Pancreas (tissue), 10 donors: ENCODE results near the gene CFAP46. TPM values are rescaled to one million over a fixed set of nuclear protein-coding genes. Genes with fewer than 3 reads are reported as not detected.
A peak's percentile ranks its signal among the peaks of the same experiment; 100 is the strongest.

ENCODE experiments used
- ATAC-seq, 4 donors: fragments of 200-7000 bp; cut with Tn5 transposase; one replicate each; pipeline versions ENCODE4 v1.8.0 to v1.9.1; 2020; ENCODE audit warnings: mild to moderate bottlenecking in 4 of 4, moderate library complexity in 4 of 4
- DNase-seq, 6 donors: peaks; one replicate each; pipeline ENCODE4 v3.0.0-alpha.2; 2020
- FAIRE-seq: peaks from 2 replicates; lab custom pipeline; 2012; peaks lifted over from hg19 to GRCh38; lab: Jason Lieb, UNC
- H3K27ac ChIP-seq, 4 donors: fragments of 200-600 bp; sonication (generic); 1 replicate in 3 of 4; 2 replicates in 1 of 4; pipeline versions ENCODE4 v1.5.0 to v1.8.0; 2020
- H3K27me3 ChIP-seq, 4 donors: fragments of 200-600 bp; one replicate each; pipeline ENCODE4 v1.8.0; 2021
- H3K36me3 ChIP-seq, 3 donors: fragments of 200-600 bp; sonication (generic) in 1 of 3; one replicate each; pipeline versions ENCODE4 v1.5.0 to v1.8.0; 2020 to 2021
- H3K4me1 ChIP-seq, 3 donors: fragments of 200-600 bp; one replicate each; pipeline ENCODE4 v1.8.0; 2021
- H3K4me3 ChIP-seq, 4 donors: fragments of 200-600 bp; sonication (generic) in 2 of 4; one replicate each; pipeline versions ENCODE4 v1.5.0 to v1.8.0; 2020 to 2021
- H3K9me3 ChIP-seq, 4 donors: fragments of 200-600 bp; one replicate each; pipeline ENCODE4 v1.8.0; 2021
- CTCF ChIP-seq, 4 donors: fragments of 200-600 bp; sonication (generic) in 3 of 4; IDR thresholded peaks; one replicate each; pipeline versions ENCODE4 v1.5.0 to v1.8.0; 2021; ENCODE audit warnings: antibody characterized with exemption in 4 of 4
- WGBS, 2 donors: extraction: QIAGEN DNeasy Blood & Tissue Kit; methylation state at CpG; one replicate each; pipeline ENCODE4 v1.1.7; 2013; 5-methylcytosine and 5-hydroxymethylcytosine counted together
- intact Hi-C, 3 donors: fragments of 100-400 bp; cut with DNase I; formaldehyde crosslinking; loops; one replicate each; pipeline versions ENCODE4 v1.11.1 to v1.14.2; 2022
- polyA plus RNA-seq, 2 donors: library from polyadenylated mRNA; stranded (reverse); fragments of 200-250 nt; gene quantifications; one replicate each; pipeline ENCODE4 v1.2.3, GENCODE V29; 2013
- total RNA-seq, 6 donors: library from RNA; stranded (reverse); fragmentation: NEBNext Ultra II Directional in 4 of 6; extraction: Animal tissue kit (Norgen Biotek cat#: 25700) in 4 of 6; gene quantifications; one replicate each; pipeline versions ENCODE4 v1.2.1 to v1.2.4, GENCODE V29; 2021 to 2023
- donor health status: healthy with polysubstance abuse.
- donor health status: DM: no; HTN: no; CAD: no; lungs with moderate emphysema.
- donor health status: DM: no; HTN: no; CAD: no.
- donor health status: control.
- donor health status: control.
- donor health status: Bipolar disorder and iron deficiency.
- donor health status: DM: yes; HTN: yes; CAD: no.
- donor health status: DM: no; HTN: no; CAD: no.
- donor health status: DM: no; HTN: no; CAD: no.
- donor health status: DM: yes; HTN: yes; CAD: no.

Gene CFAP46
- total and polyA plus RNA-seq, 8 donors: 0.39 to 1.6 (median 1.0) TPM

- ATAC-seq (no peak), DNase-seq (no peak), FAIRE-seq (no peak)
- intact Hi-C loops: loop anchor here in 1 of 3 donors (10.0 kb wide), 1 partner anchor 282 kb away; no protein-coding TSS in a partner anchor
- Histone ChIP-seq H3K9me3 (no peaks in the 10 kb centered on the region), H3K36me3 (no peaks in the 10 kb centered on the region), H3K4me1 (no peaks in the 10 kb centered on the region), H3K27ac (no peak overlapping the region), H3K27me3 (no peaks in the 10 kb centered on the region), H3K4me3 (no peak overlapping the region)
- WGBS, 2 donors: 88 to 93% methylated on average over 3 of the region's 3 CpGs
- no peak for TF ChIP-seq CTCF (IDR thresholded peaks at IDR 0.05)
These were observed 100.0 kb downstream of the CFAP46 start for GRCh38 chr10:132842397-132842796.

DNA sequence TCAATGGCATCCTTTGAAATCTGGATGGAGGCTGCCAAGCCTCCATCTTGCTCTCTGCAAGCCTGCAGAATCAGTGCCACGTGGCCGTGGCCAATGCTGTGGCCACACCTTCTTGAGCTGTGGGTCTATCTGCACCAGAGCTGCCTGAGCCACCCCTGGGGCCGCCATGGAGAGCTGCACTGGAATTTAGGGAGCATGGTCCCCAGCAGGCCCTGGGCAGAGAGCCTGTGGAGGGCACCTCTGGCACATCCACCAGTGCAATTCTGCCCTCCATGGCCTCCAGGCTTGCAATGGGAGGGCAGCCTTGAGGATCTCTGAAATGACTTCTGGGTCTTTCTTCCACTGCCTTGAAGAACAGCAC, 100.8 kb downstream of the CFAP46 start:
- DNase-seq: peak in 2 of 6 donors; percentile 14 to 35
- no peak for ATAC-seq
- H3K36me3 ChIP-seq: no peaks in the 10 kb centered on the region
- no peak for TF ChIP-seq CTCF (IDR thresholded peaks at IDR 0.05)
- no peak for FAIRE-seq
- H3K4me3 ChIP-seq: no peak overlapping the region
- no peaks in the 10 kb centered on the region for H3K9me3 ChIP-seq
- H3K27ac ChIP-seq: no peak overlapping the region
- H3K27me3 ChIP-seq: no peaks in the 10 kb centered on the region
- 55 to 88% methylated on average over 3 of the region's 3 CpGs for WGBS, 2 donors
- intact Hi-C loops: loop anchor here in 1 of 3 donors (10.0 kb wide), 1 partner anchor 283 kb away; no protein-coding TSS in a partner anchor
- no peaks in the 10 kb centered on the region for H3K4me1 ChIP-seq

DNA sequence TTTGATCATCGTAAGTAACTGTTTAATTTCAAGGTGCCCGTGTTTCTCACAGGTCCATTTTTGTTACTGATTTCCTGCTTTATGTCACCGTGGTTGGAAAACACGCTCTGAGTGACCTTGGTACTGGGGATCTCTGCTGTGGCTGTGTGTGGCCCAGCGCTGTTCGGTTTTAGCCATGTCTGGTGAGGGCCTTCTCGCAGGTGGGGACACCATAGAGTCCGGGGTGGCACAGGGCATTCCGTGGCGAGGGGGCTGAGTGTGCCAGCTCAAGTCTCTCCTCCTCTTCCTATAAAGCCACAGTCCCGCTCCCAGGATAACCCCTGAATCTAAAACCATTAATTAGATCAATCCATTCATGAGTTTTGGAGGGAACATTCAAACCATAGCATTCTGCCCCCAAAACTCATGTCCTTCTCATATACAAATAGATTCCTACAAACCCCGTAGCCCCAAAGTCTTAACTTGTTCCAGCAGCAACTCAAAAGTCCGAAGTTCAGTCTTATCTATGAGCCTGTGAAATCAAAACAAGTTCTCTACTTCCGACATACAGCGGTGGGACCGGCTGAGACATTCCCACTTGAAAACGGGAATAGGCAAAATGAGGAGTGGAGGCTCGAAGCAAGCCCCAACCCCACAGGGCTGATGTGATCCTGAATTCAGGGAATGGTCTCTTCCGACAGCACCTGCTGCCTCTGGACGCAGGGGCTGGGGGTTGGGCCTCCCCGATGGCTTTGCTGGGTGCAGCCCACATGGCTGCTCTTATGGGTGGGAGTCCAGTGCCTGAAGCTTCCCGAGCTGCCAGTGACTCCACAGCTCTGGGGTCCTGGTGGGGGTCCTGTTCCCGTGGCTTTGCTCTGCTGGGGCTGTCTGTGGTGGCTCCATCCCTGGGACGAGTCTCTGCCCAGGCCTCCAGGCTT, 101.4 kb downstream of the CFAP46 start:
- Histone ChIP-seq H3K27me3 (no peaks in the 10 kb centered on the region), H3K27ac (no peak overlapping the region), H3K4me1 (no peaks in the 10 kb centered on the region), H3K36me3 (no peaks in the 10 kb centered on the region), H3K9me3 (no peaks in the 10 kb centered on the region), H3K4me3 (no peak overlapping the region)
- TF ChIP-seq CTCF (IDR thresholded peaks at IDR 0.05): no peak
- DNase-seq (peak in 2 of 6 donors; percentile 22), FAIRE-seq (no peak), ATAC-seq (no peak)
- intact Hi-C loops: loop anchor here in 1 of 3 donors (10.0 kb wide), 1 partner anchor 284 kb away; no protein-coding TSS in a partner anchor
- WGBS, 2 donors: 50 to 62% methylated on average over 23 to 24 of the region's 24 CpGs

DNA sequence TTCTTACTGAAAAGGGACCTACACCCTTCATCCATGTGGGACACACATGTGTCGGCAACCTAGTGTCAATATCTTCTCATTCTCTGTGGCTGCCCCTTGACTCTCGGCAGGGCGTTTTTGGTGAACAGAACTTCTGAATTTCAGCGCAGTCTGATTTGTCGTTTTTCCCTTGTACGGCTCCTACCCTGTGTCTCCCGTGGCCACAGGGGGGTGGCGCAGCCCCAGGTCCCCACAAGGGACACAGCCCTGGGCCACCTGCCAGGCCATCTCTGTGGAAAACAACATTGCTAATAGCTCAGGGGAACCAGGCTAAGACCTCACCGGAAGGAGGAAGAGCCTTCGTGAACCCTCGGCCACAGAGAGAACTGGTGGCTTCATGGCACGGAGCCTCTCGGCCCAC, 103.3 kb downstream of the CFAP46 start:
- FAIRE-seq (no peak), ATAC-seq (no peak), DNase-seq (peak in 1 of 6 donors; percentile 26)
- H3K36me3 ChIP-seq: no peaks in the 10 kb centered on the region
- H3K4me3 ChIP-seq: no peak overlapping the region
- intact Hi-C loops: loop anchor here in 1 of 3 donors (10.0 kb wide), 1 partner anchor 286 kb away; no protein-coding TSS in a partner anchor
- 67 to 80% methylated on average over 13 of the region's 13 CpGs for WGBS, 2 donors
- peaks cover 0 to 6% (median 0%) of the 10 kb centered on the region in 4 donors for H3K27me3 ChIP-seq
- H3K9me3 ChIP-seq: no peaks in the 10 kb centered on the region
- no peak overlapping the region for H3K27ac ChIP-seq
- TF ChIP-seq CTCF (IDR thresholded peaks at IDR 0.05): no peak
- no peaks in the 10 kb centered on the region for H3K4me1 ChIP-seq
